WTC11 (cell line): Measurements from ENCODE around the gene SLC25A30. TPM values are rescaled to one million over a fixed set of nuclear protein-coding genes. Genes with fewer than 3 reads are reported as not detected.
A peak's percentile ranks its signal among the peaks of the same experiment; 100 is the strongest.

Experiments
- ATAC-seq: fragments of 200-7000 bp; cut with Tn5 transposase; 2 replicates; pipeline ENCODE4 v1.10.0; 2021; ENCODE audit warnings: mild to moderate bottlenecking, moderate library complexity
- Bru-seq: library from RNA; stranded (reverse); fragments of 400-500 nt; gene quantifications from one replicate; lab custom pipeline; 2021; lab: Mats Ljungman, UMichigan
- CTCF ChIA-PET: fragments of 300-600 bp; sonication (Branson Sonifier 250); formaldehyde crosslinking; loops from one replicate; lab custom pipeline; 2021; ENCODE audit warnings: antibody characterized with exemption; lab: Charles Lee
- POLR2A ChIA-PET: fragments of 350-600 bp; sonication (Branson Sonifier 250); formaldehyde crosslinking; loops from one replicate; lab custom pipeline; 2021; ENCODE audit warnings: antibody characterized with exemption; lab: Charles Lee
- DNase-seq: peaks from one replicate; pipeline ENCODE4 v3.0.0; 2021; ENCODE audit warnings: low spot score
- H3K27ac Mint-ChIP-seq: 2 replicates; pipeline ENCODE4 v1.8.0; 2021; ENCODE audit warnings: mixed read lengths
- H3K27me3 Mint-ChIP-seq: 2 replicates; pipeline ENCODE4 v1.8.0; 2021; ENCODE audit warnings: low read depth, mild to moderate bottlenecking, moderate library complexity, mixed read lengths
- H3K36me3 Mint-ChIP-seq: 2 replicates; pipeline ENCODE4 v1.8.0; 2021; ENCODE audit warnings: mixed read lengths
- H3K4me1 Mint-ChIP-seq: 2 replicates; pipeline ENCODE4 v1.8.0; 2022; ENCODE audit warnings: mixed read lengths
- H3K4me3 Mint-ChIP-seq: 2 replicates; pipeline ENCODE4 v1.8.0; 2021; ENCODE audit warnings: mild to moderate bottlenecking, moderate library complexity, mixed read lengths
- H3K9me3 Mint-ChIP-seq: 2 replicates; pipeline ENCODE4 v1.8.0; 2021; ENCODE audit warnings: mixed read lengths
- ATF1 ChIP-seq: sonication (generic); formaldehyde crosslinking; IDR thresholded peaks from 2 replicates; pipeline ENCODE4 v1.8.1; 2023; ENCODE audit warnings: mild to moderate bottlenecking, moderate library complexity, missing genetic modification reagents
- FOXJ3 ChIP-seq: sonication (generic); formaldehyde crosslinking; IDR thresholded peaks from 2 replicates; pipeline ENCODE4 v1.9.0; 2021; ENCODE audit warnings: missing genetic modification reagents, mild to moderate bottlenecking, borderline replicate concordance
- FOXK1 ChIP-seq: sonication (generic); formaldehyde crosslinking; IDR thresholded peaks from 2 replicates; pipeline ENCODE4 v1.8.0; 2022; ENCODE audit warnings: mild to moderate bottlenecking, moderate library complexity, missing genetic modification reagents
- FOXP1 ChIP-seq: sonication (generic); formaldehyde crosslinking; IDR thresholded peaks from 2 replicates; pipeline ENCODE4 v1.8.0; 2022; ENCODE audit warnings: missing genetic modification reagents, mild to moderate bottlenecking, moderate library complexity, borderline replicate concordance
- GABPB1 ChIP-seq: sonication (generic); formaldehyde crosslinking; IDR thresholded peaks from 2 replicates; pipeline ENCODE4 v1.8.1; 2023; ENCODE audit warnings: mild to moderate bottlenecking, missing genetic modification reagents
- JAZF1 ChIP-seq: fragments of 250-450 bp; sonication (Bioruptor Pico); IDR thresholded peaks from 2 replicates; pipeline ENCODE4 v1.9.0; 2021; ENCODE audit warnings: moderate library complexity, mild to moderate bottlenecking, inconsistent platforms
- KAT7 ChIP-seq: sonication (generic); formaldehyde crosslinking; IDR thresholded peaks from 2 replicates; pipeline ENCODE4 v1.8.1; 2023; ENCODE audit warnings: missing genetic modification reagents, mild to moderate bottlenecking, borderline replicate concordance
- MYBL2 ChIP-seq: sonication (generic); formaldehyde crosslinking; IDR thresholded peaks from 2 replicates; pipeline ENCODE4 v1.8.1; 2023; ENCODE audit warnings: mild to moderate bottlenecking, moderate library complexity, missing genetic modification reagents
- NFATC4 ChIP-seq: fragments of 250-450 bp; sonication (Bioruptor Pico); IDR thresholded peaks from 2 replicates; pipeline ENCODE4 v1.9.0; 2021; ENCODE audit warnings: mild to moderate bottlenecking
- NFE2L1 ChIP-seq: sonication (generic); formaldehyde crosslinking; IDR thresholded peaks from 2 replicates; pipeline ENCODE4 v1.8.1; 2023; ENCODE audit warnings: missing genetic modification reagents
- OVOL2 ChIP-seq: fragments of 250-450 bp; sonication (Bioruptor Pico); IDR thresholded peaks from 2 replicates; pipeline ENCODE4 v1.9.0; 2021; ENCODE audit warnings: mild to moderate bottlenecking, borderline replicate concordance
- PREB ChIP-seq: sonication (generic); formaldehyde crosslinking; IDR thresholded peaks from 2 replicates; pipeline ENCODE4 v1.8.1; 2022; ENCODE audit warnings: mild to moderate bottlenecking, missing genetic modification reagents, moderate library complexity, borderline replicate concordance
- SMAD3 ChIP-seq: sonication (generic); formaldehyde crosslinking; IDR thresholded peaks from 2 replicates; pipeline ENCODE4 v1.8.0; 2022; ENCODE audit warnings: missing genetic modification reagents, mild to moderate bottlenecking, borderline replicate concordance
- SP1 ChIP-seq: sonication (generic); formaldehyde crosslinking; conservative IDR thresholded peaks from 2 replicates; pipeline ENCODE4 v1.8.1; 2022; ENCODE audit warnings: missing genetic modification reagents
- ZNF121 ChIP-seq: sonication (generic); formaldehyde crosslinking; IDR thresholded peaks from 2 replicates; pipeline ENCODE4 v1.8.0; 2023; ENCODE audit warnings: missing genetic modification reagents
- ZNF138 ChIP-seq: sonication (generic); formaldehyde crosslinking; conservative IDR thresholded peaks from 2 replicates; pipeline ENCODE4 v1.8.1; 2022; ENCODE audit warnings: mild to moderate bottlenecking, moderate library complexity, missing genetic modification reagents
- ZNF219 ChIP-seq: sonication (generic); formaldehyde crosslinking; IDR thresholded peaks from 2 replicates; pipeline ENCODE4 v1.8.0; 2023; ENCODE audit warnings: missing genetic modification reagents, mild to moderate bottlenecking, borderline replicate concordance
- ZNF232 ChIP-seq: sonication (generic); formaldehyde crosslinking; IDR thresholded peaks from 2 replicates; pipeline ENCODE4 v1.8.0; 2022; ENCODE audit warnings: mild to moderate bottlenecking, missing genetic modification reagents
- ZNF317 ChIP-seq: sonication (generic); formaldehyde crosslinking; IDR thresholded peaks from 2 replicates; pipeline ENCODE4 v1.8.1; 2023; ENCODE audit warnings: low read depth, mild to moderate bottlenecking, moderate library complexity, missing genetic modification reagents, borderline replicate concordance
- ZNF423 ChIP-seq: fragments of 250-450 bp; sonication (Bioruptor Pico); IDR thresholded peaks from 2 replicates; pipeline ENCODE4 v2.1.2; 2022; ENCODE audit warnings: mild to moderate bottlenecking, moderate library complexity
- ZSCAN18 ChIP-seq: fragments of 250-450 bp; sonication (Bioruptor Pico); IDR thresholded peaks from 2 replicates; pipeline ENCODE4 v2.1.2; 2022; ENCODE audit warnings: mild to moderate bottlenecking, moderate library complexity
- long read RNA-seq, 3 experiments: library from RNA in 1 of 3; library from capped mRNA in 1 of 3; library from polyadenylated mRNA in 1 of 3; unstranded in 2 of 3; stranded (forward) in 1 of 3; transcript quantifications; one replicate each; pipeline ENCODE4 v2.0.0, GENCODE V29; 2021
- total RNA-seq: library from RNA; stranded (reverse); gene quantifications from 3 replicates; pipeline ENCODE4 v1.2.3, GENCODE V29; 2021
- TF ChIP-seq, protein P1 (sequence below): sonication (generic); formaldehyde crosslinking; IDR thresholded peaks from 2 replicates; pipeline ENCODE4 v1.8.1; 2023; ENCODE audit warnings: mild to moderate bottlenecking, missing genetic modification reagents, borderline replicate concordance
- TF ChIP-seq, protein P2 (sequence below): sonication (generic); formaldehyde crosslinking; IDR thresholded peaks from 2 replicates; pipeline ENCODE4 v1.8.1; 2023; ENCODE audit warnings: mild to moderate bottlenecking, missing genetic modification reagents
- TF ChIP-seq, protein P3 (sequence below): sonication (generic); formaldehyde crosslinking; IDR thresholded peaks from 2 replicates; pipeline ENCODE4 v1.8.1; 2022; ENCODE audit warnings: missing genetic modification reagents, borderline replicate concordance
- TF ChIP-seq, protein P4 (sequence below): sonication (generic); formaldehyde crosslinking; IDR thresholded peaks from 2 replicates; pipeline ENCODE4 v1.8.1; 2023; ENCODE audit warnings: mild to moderate bottlenecking, missing genetic modification reagents, moderate library complexity
- TF ChIP-seq, protein P5 (sequence below): sonication (generic); formaldehyde crosslinking; conservative IDR thresholded peaks from 2 replicates; pipeline ENCODE4 v1.8.1; 2022; ENCODE audit warnings: mild to moderate bottlenecking, missing genetic modification reagents

SLC25A30 gene
- total RNA-seq: 8.2 to 9.8 TPM (median 8.6 TPM) in 3 replicates
- Bru-seq, nascent RNA: percentile 63 among the genes with signal in this experiment
- long read RNA-seq, experiment 1, partial matches to known transcripts: 0 of 14 reads
- long read RNA-seq, experiment 1, other reads (novel, unspliced or antisense): 10 of 14 reads
- long read RNA-seq, experiment 2, partial matches to known transcripts: 0 of 8 reads
- long read RNA-seq, experiment 2, other reads (novel, unspliced or antisense): 8 of 8 reads
- long read RNA-seq, experiment 3, partial matches to known transcripts: 0 of 3 reads
- long read RNA-seq, experiment 3, other reads (novel, unspliced or antisense): 3 of 3 reads

GRCh38 chr13:45417790-45418534 lies at the start of gene SLC25A30:
SLC25A30 (minus strand) TSS chr13:45418373; CDS start chr13:45411425, 6,948 bp downstream.
- peak within 1 kb of the TSS; percentile 86 for H3K4me3 Mint-ChIP-seq
- peaks cover 11% of the 10 kb centered on the region for H3K4me1 Mint-ChIP-seq
- H3K27ac Mint-ChIP-seq: peak within 1 kb of the TSS; percentile 93
- ChIA-PET POLR2A (interaction anchor here (0.8 to 1.4 kb wide), 3 partner anchors 24 to 77 kb away, joined by 5 to 6 read pairs (median 6); partner anchors contain the start of genes COG3 and TPT1), CTCF (interaction anchor here (0.5 to 2.8 kb wide), 11 partner anchors 16 to 699 kb away, joined by 3 to 17 read pairs (median 4); partner anchors contain the start of gene COG3)
- DNase-seq (peak; percentile 96), ATAC-seq (peak; percentile 97)
- H3K27me3 Mint-ChIP-seq: peaks cover 30% of the 10 kb centered on the region
- H3K9me3 Mint-ChIP-seq: no peaks in the 10 kb centered on the region
- H3K36me3 Mint-ChIP-seq: no peaks in the 10 kb centered on the region
- TF ChIP-seq JAZF1 (CRISPR knock-in tag) (no peak), MYBL2 (CRISPR knock-in tag) (peak; percentile 44; the same call in 1 of the 2 replicates), ZNF232 (CRISPR knock-in tag) (0 out of 2 replicates have a peak, but pooled peaks have one; percentile 14), ZNF317 (peak; percentile 8; the same call in 1 of the 2 replicates), ZSCAN18 (no peak), SMAD3 (CRISPR knock-in tag) (peak; percentile 59; the same call in 1 of the 2 replicates), ZNF219 (no peak), SP1 (CRISPR knock-in tag) (peak; percentile 54), ATF1 (CRISPR knock-in tag) (no peak), GABPB1 (CRISPR knock-in tag) (no peak), FOXJ3 (CRISPR knock-in tag) (no peak), ZNF138 (CRISPR knock-in tag) (no peak), PREB (CRISPR knock-in tag) (no peak), ZNF423 (no peak), FOXP1 (0 out of 2 replicates have a peak, but pooled peaks have one; percentile 25), KAT7 (CRISPR knock-in tag) (no peak), ZNF121 (CRISPR knock-in tag) (no peak), NFATC4 (CRISPR knock-in tag) (no peak), OVOL2 (CRISPR knock-in tag) (no peak), NFE2L1 (CRISPR knock-in tag) (peak; percentile 56), FOXK1 (CRISPR knock-in tag) (0 out of 2 replicates have a peak, but pooled peaks have one; percentile 14)
- TF ChIP-seq, protein P1, sequence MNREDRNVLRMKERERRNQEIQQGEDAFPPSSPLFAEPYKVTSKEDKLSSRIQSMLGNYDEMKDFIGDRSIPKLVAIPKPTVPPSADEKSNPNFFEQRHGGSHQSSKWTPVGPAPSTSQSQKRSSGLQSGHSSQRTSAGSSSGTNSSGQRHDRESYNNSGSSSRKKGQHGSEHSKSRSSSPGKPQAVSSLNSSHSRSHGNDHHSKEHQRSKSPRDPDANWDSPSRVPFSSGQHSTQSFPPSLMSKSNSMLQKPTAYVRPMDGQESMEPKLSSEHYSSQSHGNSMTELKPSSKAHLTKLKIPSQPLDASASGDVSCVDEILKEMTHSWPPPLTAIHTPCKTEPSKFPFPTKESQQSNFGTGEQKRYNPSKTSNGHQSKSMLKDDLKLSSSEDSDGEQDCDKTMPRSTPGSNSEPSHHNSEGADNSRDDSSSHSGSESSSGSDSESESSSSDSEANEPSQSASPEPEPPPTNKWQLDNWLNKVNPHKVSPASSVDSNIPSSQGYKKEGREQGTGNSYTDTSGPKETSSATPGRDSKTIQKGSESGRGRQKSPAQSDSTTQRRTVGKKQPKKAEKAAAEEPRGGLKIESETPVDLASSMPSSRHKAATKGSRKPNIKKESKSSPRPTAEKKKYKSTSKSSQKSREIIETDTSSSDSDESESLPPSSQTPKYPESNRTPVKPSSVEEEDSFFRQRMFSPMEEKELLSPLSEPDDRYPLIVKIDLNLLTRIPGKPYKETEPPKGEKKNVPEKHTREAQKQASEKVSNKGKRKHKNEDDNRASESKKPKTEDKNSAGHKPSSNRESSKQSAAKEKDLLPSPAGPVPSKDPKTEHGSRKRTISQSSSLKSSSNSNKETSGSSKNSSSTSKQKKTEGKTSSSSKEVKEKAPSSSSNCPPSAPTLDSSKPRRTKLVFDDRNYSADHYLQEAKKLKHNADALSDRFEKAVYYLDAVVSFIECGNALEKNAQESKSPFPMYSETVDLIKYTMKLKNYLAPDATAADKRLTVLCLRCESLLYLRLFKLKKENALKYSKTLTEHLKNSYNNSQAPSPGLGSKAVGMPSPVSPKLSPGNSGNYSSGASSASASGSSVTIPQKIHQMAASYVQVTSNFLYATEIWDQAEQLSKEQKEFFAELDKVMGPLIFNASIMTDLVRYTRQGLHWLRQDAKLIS: no peak
- TF ChIP-seq, protein P2, sequence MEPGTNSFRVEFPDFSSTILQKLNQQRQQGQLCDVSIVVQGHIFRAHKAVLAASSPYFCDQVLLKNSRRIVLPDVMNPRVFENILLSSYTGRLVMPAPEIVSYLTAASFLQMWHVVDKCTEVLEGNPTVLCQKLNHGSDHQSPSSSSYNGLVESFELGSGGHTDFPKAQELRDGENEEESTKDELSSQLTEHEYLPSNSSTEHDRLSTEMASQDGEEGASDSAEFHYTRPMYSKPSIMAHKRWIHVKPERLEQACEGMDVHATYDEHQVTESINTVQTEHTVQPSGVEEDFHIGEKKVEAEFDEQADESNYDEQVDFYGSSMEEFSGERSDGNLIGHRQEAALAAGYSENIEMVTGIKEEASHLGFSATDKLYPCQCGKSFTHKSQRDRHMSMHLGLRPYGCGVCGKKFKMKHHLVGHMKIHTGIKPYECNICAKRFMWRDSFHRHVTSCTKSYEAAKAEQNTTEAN (CRISPR knock-in tag): no peak
- TF ChIP-seq, protein P3, sequence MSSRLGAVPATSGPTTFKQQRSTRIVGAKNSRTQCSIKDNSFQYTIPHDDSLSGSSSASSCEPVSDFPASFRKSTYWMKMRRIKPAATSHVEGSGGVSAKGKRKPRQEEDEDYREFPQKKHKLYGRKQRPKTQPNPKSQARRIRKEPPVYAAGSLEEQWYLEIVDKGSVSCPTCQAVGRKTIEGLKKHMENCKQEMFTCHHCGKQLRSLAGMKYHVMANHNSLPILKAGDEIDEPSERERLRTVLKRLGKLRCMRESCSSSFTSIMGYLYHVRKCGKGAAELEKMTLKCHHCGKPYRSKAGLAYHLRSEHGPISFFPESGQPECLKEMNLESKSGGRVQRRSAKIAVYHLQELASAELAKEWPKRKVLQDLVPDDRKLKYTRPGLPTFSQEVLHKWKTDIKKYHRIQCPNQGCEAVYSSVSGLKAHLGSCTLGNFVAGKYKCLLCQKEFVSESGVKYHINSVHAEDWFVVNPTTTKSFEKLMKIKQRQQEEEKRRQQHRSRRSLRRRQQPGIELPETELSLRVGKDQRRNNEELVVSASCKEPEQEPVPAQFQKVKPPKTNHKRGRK: peak; percentile 53; the same call in 1 of the 2 replicates
- TF ChIP-seq, protein P4, sequence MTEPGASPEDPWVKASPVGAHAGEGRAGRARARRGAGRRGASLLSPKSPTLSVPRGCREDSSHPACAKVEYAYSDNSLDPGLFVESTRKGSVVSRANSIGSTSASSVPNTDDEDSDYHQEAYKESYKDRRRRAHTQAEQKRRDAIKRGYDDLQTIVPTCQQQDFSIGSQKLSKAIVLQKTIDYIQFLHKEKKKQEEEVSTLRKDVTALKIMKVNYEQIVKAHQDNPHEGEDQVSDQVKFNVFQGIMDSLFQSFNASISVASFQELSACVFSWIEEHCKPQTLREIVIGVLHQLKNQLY (CRISPR knock-in tag): no peak
- TF ChIP-seq, protein P5, sequence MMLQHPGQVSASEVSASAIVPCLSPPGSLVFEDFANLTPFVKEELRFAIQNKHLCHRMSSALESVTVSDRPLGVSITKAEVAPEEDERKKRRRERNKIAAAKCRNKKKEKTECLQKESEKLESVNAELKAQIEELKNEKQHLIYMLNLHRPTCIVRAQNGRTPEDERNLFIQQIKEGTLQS: no peak
